ENCODE results near the gene SNURF. TPM values are rescaled to one million over a fixed set of nuclear protein-coding genes. Genes with fewer than 3 reads are reported as not detected.

SNURF gene
- total and polyA plus RNA-seq, 9 of the 15 experiments (the other 6 are each of a cell fraction or from before 2014, with no cell fraction given) = 0.35 to 0.83 TPM; not detected in 7

GRCh38 chr15:24917431-24917830 is 37.4 kb upstream of the SNURF start:
- no peaks in the 10 kb centered on the region for H3K79me2 ChIP-seq (ENCODE audit: control insufficient read depth, insufficient read depth, low read length)
- H3K9me1 ChIP-seq (ENCODE audit: control insufficient read depth, insufficient read depth, low read length) = no peaks in the 10 kb centered on the region
- no peaks in the 10 kb centered on the region for H3K36me3 ChIP-seq (ENCODE audit: control insufficient read depth, insufficient read depth, low read length)
- POLR2A ChIA-PET = no interaction called here
- CTCF ChIA-PET (ENCODE audit: low intra/inter-chr PET ratio) = no interaction called here
- FAIRE-seq (no peak), ATAC-seq (no peak), DNase-seq (ENCODE audit: extremely low read depth in 1 of 4, low spot score in 3 of 4) (no peak)
- TF ChIP-seq ARID3A (IDR thresholded peaks at IDR 0.05; ENCODE audit: borderline replicate concordance, low read depth, low read length) (no peak), PHTF2 (CRISPR knock-in tag; IDR thresholded peaks at IDR 0.05) (no peak), JUNB (CRISPR knock-in tag; conservative IDR thresholded peaks at IDR 0.05) (no peak), NFATC3 (IDR thresholded peaks at IDR 0.05) (no peak), NR2F6 (CRISPR knock-in tag; IDR thresholded peaks at IDR 0.05) (no peak), FOXJ2 (tag; IDR thresholded peaks at IDR 0.05) (no peak), CC2D1A (IDR thresholded peaks at IDR 0.05) (no peak), THRAP3 (IDR thresholded peaks at IDR 0.05; ENCODE audit: borderline replicate concordance) (no peak), TAF1 (IDR thresholded peaks at IDR 0.05; ENCODE audit: control insufficient read depth, extremely low read depth, insufficient read depth, low read length, severe bottlenecking) (no peak)
- no peaks in the 10 kb centered on the region for H3K9me3 ChIP-seq (replicated peaks; ENCODE audit: control insufficient read depth, insufficient read depth, low read depth, low read length)
- no peak overlapping the region for H3K9ac ChIP-seq (ENCODE audit: insufficient read depth in 1 of 2, low read depth in 2 of 2, low read length in 2 of 2)
- H4K20me1 ChIP-seq (replicated peaks; ENCODE audit: control insufficient read depth, insufficient read depth, low read length) = no peaks in the 10 kb centered on the region
- no peaks in the 10 kb centered on the region for H3K4me1 ChIP-seq (replicated peaks in 1 of 2; ENCODE audit: control insufficient read depth in 2 of 2, insufficient read depth in 2 of 2, low read length in 2 of 2)
- WGBS (ENCODE audit: insufficient coverage, low coverage, missing lambda C conversion rate) = 9% methylated on average over 14 of the region's 14 CpGs
- H2AFZ ChIP-seq (ENCODE audit: low read depth, low read length) = no peak overlapping the region
- no peaks in the 10 kb centered on the region for H3K27me3 ChIP-seq (ENCODE audit: control insufficient read depth in 2 of 2, insufficient read depth in 2 of 2, low read length in 2 of 2)
- no peak overlapping the region for H3K4me2 ChIP-seq (ENCODE audit: insufficient read depth, low read length)
- H3K4me3 ChIP-seq = no peak overlapping the region
- BruUV-seq (replicated peaks) = no TSS peak
- intact Hi-C loops (cut with micrococcal nuclease) (no loop called here), in situ Hi-C loops (cut with MboI) (no loop called here)
- H3K27ac ChIP-seq (ENCODE audit: extremely low read depth, low read depth, low read length) = no peak overlapping the region

Measured in K562 (cell line).